Measurements from ENCODE around the gene PARVB. TPM values are rescaled to one million over a fixed set of nuclear protein-coding genes. Genes with fewer than 3 reads are reported as not detected.
"Not testable (repeated sequence)": the region's sequence is repeated elsewhere in the genome, so short reads cannot be mapped to it uniquely, and the experiment has no call there.

PARVB gene
- total RNA-seq, 1 experiment from 2014 or later = 85.3 TPM

GRCh38 chr22:44014241-44014640 is 9.9 kb upstream of the PARVB start:
- no peaks in the 10 kb centered on the region for H3F3A ChIP-seq (ENCODE audit: low read length, unreplicated experiment)
- no peak overlapping the region for H2AFZ ChIP-seq (ENCODE audit: low read length)
- no peaks in the 10 kb centered on the region for H3K79me2 ChIP-seq (ENCODE audit: low read length)
- H4K20me1 ChIP-seq (ENCODE audit: low read length) = no peaks in the 10 kb centered on the region
- H3K4me1 ChIP-seq (ENCODE audit: insufficient read depth, low read length) = no peaks in the 10 kb centered on the region
- ChIA-PET POLR2A (ENCODE audit: unreplicated experiment) (no interaction called here), CTCF (no interaction called here)
- H3K9ac ChIP-seq (ENCODE audit: low read length) = no peak overlapping the region
- no peak overlapping the region for H3K4me3 ChIP-seq (ENCODE audit: low read length)
- no peak overlapping the region for H3K27ac ChIP-seq (ENCODE audit: low read length)
- intact Hi-C loops (cut with micrococcal nuclease) = no loop called here
- H3K27me3 ChIP-seq (ENCODE audit: low read length) = no peaks in the 10 kb centered on the region
- H3K36me3 ChIP-seq (ENCODE audit: low read depth, low read length) = no peaks in the 10 kb centered on the region
- no peak for TF ChIP-seq EZH2phosphoT487 (IDR thresholded peaks at IDR 0.05; ENCODE audit: borderline replicate concordance, low read length)
- TF ChIP-seq EZH2 (IDR thresholded peaks at IDR 0.05; ENCODE audit: low read length, unreplicated experiment) = no peak
- ATAC-seq (no peak), DNase-seq (no peak)
- no peaks in the 10 kb centered on the region for H3K9me2 ChIP-seq (replicated peaks; ENCODE audit: low read length)
- H3K9me3 ChIP-seq (ENCODE audit: low read length) = no peaks in the 10 kb centered on the region
- no TSS peak for BruUV-seq (replicated peaks)
- no peak overlapping the region for H3K4me2 ChIP-seq (ENCODE audit: low read length)

- BruUV-seq (replicated peaks); H3K9ac ChIP-seq (ENCODE audit: low read length); H3K4me1 ChIP-seq (ENCODE audit: insufficient read depth, low read length); H3K36me3 ChIP-seq (ENCODE audit: low read depth, low read length); H3K9me2 ChIP-seq (replicated peaks; ENCODE audit: low read length); H2AFZ ChIP-seq (ENCODE audit: low read length); intact Hi-C loops (cut with micrococcal nuclease); H3K4me2 ChIP-seq (ENCODE audit: low read length); H3F3A ChIP-seq (ENCODE audit: low read length, unreplicated experiment); CTCF ChIA-PET; H3K27ac ChIP-seq (ENCODE audit: low read length); H4K20me1 ChIP-seq (ENCODE audit: low read length); DNase-seq; H3K4me3 ChIP-seq (ENCODE audit: low read length); H3K79me2 ChIP-seq (ENCODE audit: low read length); H3K27me3 ChIP-seq (ENCODE audit: low read length); H3K9me3 ChIP-seq (ENCODE audit: low read length); ATAC-seq: not testable (repeated sequence)
- POLR2A ChIA-PET (ENCODE audit: unreplicated experiment) = interaction anchor here (0.7 kb wide), 1 partner anchor 1056 kb away, joined by 3 read pairs; no protein-coding TSS in a partner anchor
Observed at GRCh38 chr22:44016586-44016985, 7.5 kb upstream of the PARVB start.

GRCh38 chr22:44018594-44018993 is 5.5 kb upstream of the PARVB start:
- H3K4me1 ChIP-seq (ENCODE audit: insufficient read depth, low read length) = peaks cover 14% of the 10 kb centered on the region
- intact Hi-C loops (cut with micrococcal nuclease) = no loop called here
- no peak for TF ChIP-seq EZH2 (IDR thresholded peaks at IDR 0.05; ENCODE audit: low read length, unreplicated experiment)
- no peak for TF ChIP-seq CTCF (conservative IDR thresholded peaks at IDR 0.05; ENCODE audit: low read depth, low read length)
- TF ChIP-seq EZH2phosphoT487 (IDR thresholded peaks at IDR 0.05; ENCODE audit: borderline replicate concordance, low read length) = no peak
- POLR2A ChIA-PET (ENCODE audit: unreplicated experiment) = no interaction called here
- CTCF ChIA-PET = no interaction called here
- no peak overlapping the region for H3K9ac ChIP-seq (ENCODE audit: low read length)
- no peak overlapping the region for H2AFZ ChIP-seq (ENCODE audit: low read length)
- H3K27ac ChIP-seq (ENCODE audit: low read length) = no peak overlapping the region
- H3K4me3 ChIP-seq (ENCODE audit: low read length) = no peak overlapping the region
- no peaks in the 10 kb centered on the region for H3K9me2 ChIP-seq (replicated peaks; ENCODE audit: low read length)
- H3K4me2 ChIP-seq (ENCODE audit: low read length) = no peak overlapping the region
- no peaks in the 10 kb centered on the region for H3K9me3 ChIP-seq (ENCODE audit: low read length)
- ATAC-seq (no peak), DNase-seq (no peak)
- H3K79me2 ChIP-seq (ENCODE audit: low read length) = peaks cover 19% of the 10 kb centered on the region
- no TSS peak for BruUV-seq (replicated peaks)
- no peaks in the 10 kb centered on the region for H3K36me3 ChIP-seq (ENCODE audit: low read depth, low read length)
- H3K27me3 ChIP-seq (ENCODE audit: low read length) = no peaks in the 10 kb centered on the region
- H4K20me1 ChIP-seq (ENCODE audit: low read length) = no peaks in the 10 kb centered on the region
- peaks cover 3% of the 10 kb centered on the region for H3F3A ChIP-seq (ENCODE audit: low read length, unreplicated experiment)

GRCh38 chr22:44019416-44019815 is 4.7 kb upstream of the PARVB start:
- no peak overlapping the region for H3K9ac ChIP-seq (ENCODE audit: low read length)
- no peaks in the 10 kb centered on the region for H3K36me3 ChIP-seq (ENCODE audit: low read depth, low read length)
- ATAC-seq (no peak), DNase-seq (no peak)
- ChIA-PET POLR2A (ENCODE audit: unreplicated experiment) (no interaction called here), CTCF (no interaction called here)
- no peak overlapping the region for H3K4me2 ChIP-seq (ENCODE audit: low read length)
- H3K79me2 ChIP-seq (ENCODE audit: low read length) = peaks cover 22% of the 10 kb centered on the region
- H3K27ac ChIP-seq (ENCODE audit: low read length) = no peak overlapping the region
- peaks cover 14% of the 10 kb centered on the region for H3K4me1 ChIP-seq (ENCODE audit: insufficient read depth, low read length)
- peaks cover 3% of the 10 kb centered on the region for H3F3A ChIP-seq (ENCODE audit: low read length, unreplicated experiment)
- H3K4me3 ChIP-seq (ENCODE audit: low read length) = no peak overlapping the region
- no peaks in the 10 kb centered on the region for H3K27me3 ChIP-seq (ENCODE audit: low read length)
- intact Hi-C loops (cut with micrococcal nuclease) = no loop called here
- TF ChIP-seq EZH2 (IDR thresholded peaks at IDR 0.05; ENCODE audit: low read length, unreplicated experiment) (no peak), CTCF (conservative IDR thresholded peaks at IDR 0.05; ENCODE audit: low read depth, low read length) (no peak), EZH2phosphoT487 (IDR thresholded peaks at IDR 0.05; ENCODE audit: borderline replicate concordance, low read length) (no peak)
- no peaks in the 10 kb centered on the region for H4K20me1 ChIP-seq (ENCODE audit: low read length)
- H2AFZ ChIP-seq (ENCODE audit: low read length) = no peak overlapping the region
- no TSS peak for BruUV-seq (replicated peaks)
- no peaks in the 10 kb centered on the region for H3K9me2 ChIP-seq (replicated peaks; ENCODE audit: low read length)
- H3K9me3 ChIP-seq (ENCODE audit: low read length) = no peaks in the 10 kb centered on the region

Measured in PC-3 (cell line).